Breast epithelium (tissue), 3 donors: ENCODE data around the gene C16orf89.

Experiments used
- POLR2AphosphoS5 ChIP-seq, 3 donors: sonication (generic); formaldehyde crosslinking; IDR thresholded peaks; one replicate each; pipeline ENCODE4 v1.6.1; 2017; ENCODE audit warnings: antibody characterized with exemption in 3 of 3
- TF ChIP-seq, protein P1 (sequence below), 3 donors: fragments of 450-650 bp; IDR thresholded peaks; one replicate each; pipeline ENCODE4 v1.5.1; 2016 to 2017; ENCODE audit warnings: antibody characterized with exemption in 3 of 3, mild to moderate bottlenecking in 3 of 3, moderate library complexity in 3 of 3

DNA sequence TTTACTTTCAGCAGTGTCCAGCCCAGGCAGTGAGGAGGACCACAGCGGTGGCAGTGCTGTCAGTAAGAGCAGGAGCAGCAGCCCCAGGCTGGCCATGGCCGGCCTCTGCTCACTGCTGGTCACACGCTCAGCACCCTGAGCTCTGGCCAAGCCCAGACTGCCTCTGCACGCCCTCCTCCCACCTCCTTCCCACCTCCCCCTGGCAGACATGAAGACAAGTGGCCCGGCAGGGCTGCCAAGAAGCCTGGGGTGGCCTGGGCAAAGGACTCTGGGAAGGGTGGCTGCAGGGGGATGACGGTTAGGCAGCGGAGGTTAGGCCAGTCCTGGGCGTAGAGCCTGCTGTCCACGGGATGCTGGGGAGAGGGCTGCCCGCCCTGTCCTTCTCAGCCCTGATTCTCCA is at the start of gene C16orf89:
- no peak for TF ChIP-seq POLR2AphosphoS5 (IDR thresholded peaks at IDR 0.05)
- TF ChIP-seq, protein P1, sequence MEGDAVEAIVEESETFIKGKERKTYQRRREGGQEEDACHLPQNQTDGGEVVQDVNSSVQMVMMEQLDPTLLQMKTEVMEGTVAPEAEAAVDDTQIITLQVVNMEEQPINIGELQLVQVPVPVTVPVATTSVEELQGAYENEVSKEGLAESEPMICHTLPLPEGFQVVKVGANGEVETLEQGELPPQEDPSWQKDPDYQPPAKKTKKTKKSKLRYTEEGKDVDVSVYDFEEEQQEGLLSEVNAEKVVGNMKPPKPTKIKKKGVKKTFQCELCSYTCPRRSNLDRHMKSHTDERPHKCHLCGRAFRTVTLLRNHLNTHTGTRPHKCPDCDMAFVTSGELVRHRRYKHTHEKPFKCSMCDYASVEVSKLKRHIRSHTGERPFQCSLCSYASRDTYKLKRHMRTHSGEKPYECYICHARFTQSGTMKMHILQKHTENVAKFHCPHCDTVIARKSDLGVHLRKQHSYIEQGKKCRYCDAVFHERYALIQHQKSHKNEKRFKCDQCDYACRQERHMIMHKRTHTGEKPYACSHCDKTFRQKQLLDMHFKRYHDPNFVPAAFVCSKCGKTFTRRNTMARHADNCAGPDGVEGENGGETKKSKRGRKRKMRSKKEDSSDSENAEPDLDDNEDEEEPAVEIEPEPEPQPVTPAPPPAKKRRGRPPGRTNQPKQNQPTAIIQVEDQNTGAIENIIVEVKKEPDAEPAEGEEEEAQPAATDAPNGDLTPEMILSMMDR (IDR thresholded peaks at IDR 0.05), result no peak
